GM19328 (cell line): Measurements from ENCODE around the gene SULT1C2.

Experiments
- ATAC-seq: cut with Tn5 transposase; IDR thresholded peaks from one replicate; pipeline ENCODE4 v1.9.1; 2021; ENCODE audit warnings: mild to moderate bottlenecking, moderate library complexity; ENCODE audit not compliant: unreplicated experiment

The SULT1C2 gene

GRCh38 chr2:108287169-108287568 lies 1.5 kb upstream of the SULT1C2 start:
- ATAC-seq, result no peak

DNA sequence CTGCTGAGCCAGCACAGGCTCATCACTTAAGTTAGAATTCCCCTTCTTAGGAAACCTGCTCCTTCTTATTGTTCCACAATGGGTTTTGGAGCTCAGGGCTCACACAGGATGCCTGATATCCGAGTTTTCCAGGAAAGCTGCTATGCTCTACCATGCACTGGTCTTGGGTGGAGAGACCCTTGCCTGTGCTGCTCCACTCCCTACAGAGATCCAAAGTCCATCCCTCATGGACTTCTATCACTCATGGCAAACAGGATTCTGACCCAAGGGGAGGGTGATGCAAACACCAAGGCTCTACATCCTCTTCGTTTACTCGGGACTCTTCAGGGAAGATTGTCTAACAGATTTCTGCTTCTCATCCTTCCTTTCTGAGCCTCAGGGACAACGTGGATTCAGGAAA lies 5.2 kb downstream of the SULT1C2 start:
- ATAC-seq, result no peak

DNA sequence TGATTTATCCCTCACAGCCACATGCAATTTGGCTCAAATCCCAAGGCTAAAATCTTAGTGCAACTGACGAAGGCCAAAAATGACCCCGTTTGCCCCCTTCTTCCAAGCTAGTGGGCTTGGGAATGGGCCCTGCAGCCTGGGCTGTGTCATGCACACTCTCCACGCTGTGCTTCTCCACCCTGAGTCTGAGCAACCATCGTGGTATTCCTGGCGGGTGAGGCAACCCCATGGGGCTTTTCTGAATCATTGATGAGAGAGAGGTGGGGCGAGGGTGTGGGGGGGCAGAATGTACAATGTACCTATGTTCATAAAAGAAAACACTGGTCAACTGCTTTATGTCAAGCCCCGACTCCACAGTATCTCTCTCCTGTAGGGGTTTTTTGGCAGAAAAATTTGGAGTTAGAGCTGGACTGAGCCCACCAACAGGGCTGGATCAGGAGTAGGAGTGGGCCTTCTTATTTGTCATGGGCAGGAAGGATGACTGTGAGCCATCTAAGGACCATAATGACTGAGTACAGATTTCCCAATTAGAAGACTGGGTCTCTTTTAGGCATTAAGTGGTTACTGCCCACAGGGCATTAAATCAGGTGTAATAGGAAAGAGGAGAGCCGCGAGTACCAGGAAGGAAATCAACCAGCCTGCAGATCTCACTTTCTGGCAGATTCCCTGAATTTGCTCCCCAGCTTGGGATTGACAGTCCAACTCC lies 8.9 kb downstream of the SULT1C2 start:
- no peak for ATAC-seq

DNA sequence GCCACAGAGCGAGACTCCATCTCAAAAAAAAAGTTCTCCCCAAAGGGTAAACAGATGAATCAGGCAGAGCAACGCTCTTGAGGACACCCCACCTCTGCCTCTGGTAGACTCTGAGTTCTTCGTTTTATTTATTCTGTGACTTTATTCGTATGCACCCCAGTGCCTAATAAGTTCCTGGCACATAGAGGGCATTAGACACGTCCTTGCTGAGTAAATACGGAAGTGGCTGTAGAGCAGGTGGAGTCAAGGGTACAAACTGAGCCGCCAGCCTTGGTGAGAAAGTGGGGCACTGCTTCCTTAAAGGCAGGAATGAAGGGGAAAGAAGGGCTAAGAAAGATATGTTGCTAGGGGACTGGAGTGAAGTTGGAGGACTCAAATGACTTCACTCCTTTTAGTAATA lies 12.9 kb downstream of the SULT1C2 start:
- no peak for ATAC-seq

GRCh38 chr2:108304975-108305374 lies 16.3 kb downstream of the SULT1C2 start:
- no peak for ATAC-seq

DNA sequence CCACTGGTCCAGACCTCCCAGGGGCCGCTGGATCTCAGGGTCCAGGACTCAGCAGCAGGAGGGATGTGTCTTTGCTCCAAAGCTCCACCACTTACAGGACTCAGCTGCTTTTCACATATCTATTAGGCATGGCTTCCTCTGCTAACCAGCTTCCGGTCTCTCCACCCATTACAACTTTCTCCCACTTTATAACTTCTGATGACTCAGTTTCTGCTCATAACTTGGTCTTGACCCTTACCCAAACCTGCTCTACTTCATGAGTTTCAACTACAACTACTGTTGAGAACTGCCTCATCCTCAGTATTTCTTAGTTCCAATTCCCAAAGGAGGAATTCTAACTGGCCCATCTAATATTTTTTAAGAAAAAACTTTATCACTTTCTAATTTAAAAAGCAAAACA lies 17.2 kb downstream of the SULT1C2 start:
- no peak for ATAC-seq

GRCh38 chr2:108309903-108310302 lies 21.2 kb downstream of the SULT1C2 start:
- ATAC-seq, result no peak

DNA sequence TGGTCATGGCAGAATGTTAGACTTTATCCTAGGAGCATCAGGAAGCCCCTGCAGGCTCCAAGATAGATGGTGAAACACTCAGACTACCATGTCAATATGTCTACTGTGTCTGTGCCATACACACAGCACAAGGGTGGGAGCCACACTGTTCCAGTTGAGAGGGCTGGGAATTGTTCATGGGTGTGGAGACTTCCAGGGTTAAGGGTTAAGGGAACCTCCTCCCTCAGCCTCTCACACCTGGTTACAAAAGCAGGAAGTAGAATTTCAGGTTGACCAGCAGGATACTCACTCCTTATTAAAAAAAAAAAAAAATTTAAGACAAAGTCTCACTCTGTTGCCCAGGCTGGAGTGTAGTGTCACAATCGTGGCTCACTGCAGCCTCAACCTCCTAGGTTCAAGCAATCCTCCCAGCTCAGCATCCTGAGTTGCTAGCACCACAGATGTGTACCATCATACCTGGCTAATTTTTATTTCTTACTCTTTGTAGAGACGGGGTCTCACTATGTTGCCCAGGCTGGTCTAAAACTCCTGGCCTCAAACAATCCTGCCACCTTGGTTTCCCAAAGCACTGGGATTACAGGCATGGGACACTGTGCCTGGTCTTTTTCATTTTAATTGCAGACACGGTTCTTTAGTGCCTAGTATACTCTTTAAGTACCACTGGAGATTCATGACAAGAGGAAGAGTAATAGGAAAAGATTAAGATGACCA lies 26.0 kb downstream of the SULT1C2 start:
- ATAC-seq, result no peak

- ATAC-seq, result no peak
Observed at GRCh38 chr2:108315444-108315934, 26.8 kb downstream of the SULT1C2 start.

- no peak for ATAC-seq
Observed at GRCh38 chr2:108316033-108316432, 27.3 kb downstream of the SULT1C2 start.

DNA sequence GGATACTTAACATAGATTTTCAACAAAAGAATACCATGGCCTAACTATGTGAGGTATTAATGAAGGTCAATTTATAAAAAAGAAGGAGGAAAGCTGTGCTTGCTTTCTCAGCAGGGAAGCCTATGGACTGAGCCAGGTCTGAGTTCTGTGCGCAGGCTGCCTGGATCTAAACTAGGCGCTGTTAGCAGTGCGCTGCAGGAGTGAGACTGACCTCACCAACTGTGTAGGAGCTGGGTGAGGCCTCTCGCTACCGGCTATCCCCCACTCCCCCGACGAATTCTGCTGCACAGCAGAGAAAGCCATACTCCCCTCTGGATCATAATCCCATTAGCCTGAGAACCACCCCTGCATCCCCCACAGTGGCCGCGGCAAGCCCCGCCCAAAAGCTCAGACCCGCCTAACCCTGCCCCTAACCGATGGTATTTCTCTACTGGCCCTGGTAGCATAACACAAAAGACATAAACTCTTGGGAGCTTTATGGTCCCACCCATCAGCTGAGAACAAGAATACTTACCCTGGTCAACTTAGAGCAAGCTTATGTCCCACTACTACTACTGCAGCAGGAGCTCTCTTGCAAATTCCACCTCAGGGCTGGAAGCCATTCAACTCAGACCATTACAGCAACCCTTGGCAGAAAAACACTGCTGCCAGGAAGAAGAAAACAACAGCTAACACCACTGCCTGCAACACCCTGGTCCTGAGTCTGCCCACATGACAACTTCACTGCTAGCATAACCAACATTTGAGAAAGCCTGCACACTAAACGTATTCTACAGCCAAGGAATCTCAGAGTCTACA lies 28.0 kb downstream of the SULT1C2 start:
- no peak for ATAC-seq

DNA sequence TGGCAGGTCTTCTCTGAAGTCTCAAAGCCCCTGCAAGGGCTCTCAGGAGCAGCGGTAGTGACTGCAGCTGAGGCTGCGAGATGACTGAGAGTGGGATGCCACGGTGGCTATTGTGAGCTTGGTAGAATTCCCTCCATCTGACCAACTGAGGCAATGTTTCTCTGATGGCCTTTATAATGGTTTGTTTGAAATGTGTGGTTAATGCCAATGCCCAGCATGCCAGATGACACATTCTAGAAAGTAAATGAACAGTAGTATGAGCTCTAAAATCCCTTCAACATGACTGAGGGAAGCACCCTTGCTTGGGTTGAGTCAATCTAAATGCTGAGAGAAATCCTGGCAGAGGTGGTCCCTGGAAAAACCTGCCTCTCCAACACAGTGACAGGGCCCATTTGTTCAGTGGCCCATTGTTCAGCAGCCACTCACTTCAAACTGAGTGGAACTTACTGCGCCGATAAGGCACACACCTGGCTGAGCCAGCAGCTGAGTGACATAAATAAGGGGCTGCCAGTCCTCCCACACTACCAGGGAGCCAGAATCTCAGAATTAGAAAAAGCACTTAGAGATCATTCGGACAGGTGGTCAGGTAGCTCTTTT lies 31.7 kb downstream of the SULT1C2 start:
- ATAC-seq, result no peak

DNA sequence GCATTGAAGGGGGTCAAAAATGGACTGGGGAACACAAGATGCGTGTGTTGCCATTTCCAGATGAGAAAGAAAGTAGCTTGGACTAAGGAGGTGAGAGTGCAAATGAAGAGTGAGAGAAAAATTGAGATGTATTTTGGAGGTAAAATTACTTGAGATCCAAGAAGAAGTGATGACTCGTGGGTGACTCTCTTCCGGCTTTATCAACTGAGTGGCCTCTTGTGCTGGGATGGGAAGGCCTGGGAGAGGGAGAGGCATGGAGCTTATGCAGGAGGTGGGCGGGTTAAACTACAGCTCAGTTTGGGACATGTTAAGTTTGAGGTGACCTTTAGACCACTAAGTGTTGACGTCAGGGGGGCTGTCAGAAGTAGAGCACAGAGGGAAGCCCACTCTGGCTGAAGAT lies 34.9 kb downstream of the SULT1C2 start:
- ATAC-seq, result no peak

DNA sequence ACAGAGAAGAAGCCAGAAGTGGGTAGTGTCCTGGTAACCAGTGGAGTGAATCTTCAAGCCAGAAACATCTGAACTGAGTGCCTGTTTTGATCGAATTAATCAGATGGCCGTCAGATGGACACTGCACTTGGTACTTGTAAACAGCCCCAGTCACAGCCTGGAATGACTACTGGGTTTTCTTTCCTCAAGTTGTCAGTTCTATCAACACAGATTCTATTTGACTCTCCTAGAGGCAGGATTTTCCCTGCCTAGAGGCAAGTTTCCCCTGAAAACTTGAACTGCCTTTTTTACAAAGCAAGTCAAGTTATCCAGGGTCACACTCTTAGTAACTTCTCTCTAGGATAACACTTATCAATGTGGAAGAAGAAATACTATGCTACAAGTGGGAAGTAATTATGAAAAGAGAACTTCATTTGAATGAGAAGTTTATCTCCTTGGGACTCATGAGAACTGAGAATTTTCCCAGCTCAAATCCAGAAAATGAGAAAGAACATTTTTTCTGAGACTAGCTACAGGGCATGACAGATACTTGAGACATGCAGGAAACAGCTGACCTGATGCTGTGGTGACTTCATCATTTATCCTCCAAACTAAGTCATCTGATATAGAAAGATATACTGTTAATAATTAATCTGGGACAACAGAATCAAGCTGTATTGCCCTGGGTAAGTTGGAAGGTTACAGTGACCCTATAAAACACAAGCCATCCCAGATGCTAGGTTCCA lies 36.0 kb downstream of the SULT1C2 start:
- ATAC-seq, result no peak

DNA sequence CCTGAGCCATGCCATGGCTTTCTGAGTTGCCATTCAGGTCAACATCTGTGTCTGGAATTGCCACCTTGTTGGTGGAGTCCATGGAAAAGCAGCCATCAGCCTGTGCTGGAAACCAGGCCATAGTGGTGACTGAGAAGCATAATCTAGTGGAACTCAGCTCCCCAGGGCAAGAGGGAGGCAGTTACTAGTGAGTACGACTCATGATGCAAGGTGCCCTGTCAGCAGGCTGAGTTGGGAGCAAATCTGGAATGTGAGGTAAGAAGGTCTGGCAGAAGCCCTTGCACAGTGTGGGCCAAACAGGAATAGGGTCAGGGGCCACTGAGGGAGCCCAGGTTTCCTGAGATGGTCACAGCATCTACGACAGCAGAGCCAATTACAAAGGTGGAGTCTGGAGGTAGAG lies 37.1 kb downstream of the SULT1C2 start:
- ATAC-seq, result no peak

DNA sequence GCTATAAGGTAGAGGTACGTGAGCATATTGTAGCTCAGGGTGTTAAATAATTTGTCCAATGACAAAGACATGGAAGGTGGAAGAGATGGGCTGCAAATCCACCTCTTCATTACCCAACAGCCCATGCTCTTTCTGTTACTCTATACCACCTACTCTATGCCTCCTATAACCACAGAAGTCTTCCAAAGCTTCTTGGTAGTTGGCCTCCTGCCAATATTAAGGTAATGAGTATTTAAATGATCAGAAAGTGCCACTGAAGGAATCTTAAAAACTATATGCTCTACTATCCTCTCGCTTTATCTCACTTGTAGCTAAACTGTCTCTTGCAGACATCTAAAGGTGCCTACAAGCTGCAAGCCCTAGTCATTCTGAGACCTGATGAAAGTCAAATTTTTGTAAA lies 41.1 kb downstream of the SULT1C2 start:
- no peak for ATAC-seq

- no peak for ATAC-seq
Observed at GRCh38 chr2:108330979-108331378, 42.3 kb downstream of the SULT1C2 start.

- ATAC-seq, result no peak
Observed at GRCh38 chr2:108345951-108346350, 57.3 kb downstream of the SULT1C2 start.

GRCh38 chr2:108346827-108347226 lies 58.1 kb downstream of the SULT1C2 start:
- ATAC-seq, result no peak

GRCh38 chr2:108347786-108348185 lies 59.1 kb downstream of the SULT1C2 start:
- ATAC-seq, result no peak
